Measurements from ENCODE around the gene SLF2.
A peak's percentile ranks its signal among the peaks of the same experiment; 100 is the strongest.

Gene SLF2, protein sequence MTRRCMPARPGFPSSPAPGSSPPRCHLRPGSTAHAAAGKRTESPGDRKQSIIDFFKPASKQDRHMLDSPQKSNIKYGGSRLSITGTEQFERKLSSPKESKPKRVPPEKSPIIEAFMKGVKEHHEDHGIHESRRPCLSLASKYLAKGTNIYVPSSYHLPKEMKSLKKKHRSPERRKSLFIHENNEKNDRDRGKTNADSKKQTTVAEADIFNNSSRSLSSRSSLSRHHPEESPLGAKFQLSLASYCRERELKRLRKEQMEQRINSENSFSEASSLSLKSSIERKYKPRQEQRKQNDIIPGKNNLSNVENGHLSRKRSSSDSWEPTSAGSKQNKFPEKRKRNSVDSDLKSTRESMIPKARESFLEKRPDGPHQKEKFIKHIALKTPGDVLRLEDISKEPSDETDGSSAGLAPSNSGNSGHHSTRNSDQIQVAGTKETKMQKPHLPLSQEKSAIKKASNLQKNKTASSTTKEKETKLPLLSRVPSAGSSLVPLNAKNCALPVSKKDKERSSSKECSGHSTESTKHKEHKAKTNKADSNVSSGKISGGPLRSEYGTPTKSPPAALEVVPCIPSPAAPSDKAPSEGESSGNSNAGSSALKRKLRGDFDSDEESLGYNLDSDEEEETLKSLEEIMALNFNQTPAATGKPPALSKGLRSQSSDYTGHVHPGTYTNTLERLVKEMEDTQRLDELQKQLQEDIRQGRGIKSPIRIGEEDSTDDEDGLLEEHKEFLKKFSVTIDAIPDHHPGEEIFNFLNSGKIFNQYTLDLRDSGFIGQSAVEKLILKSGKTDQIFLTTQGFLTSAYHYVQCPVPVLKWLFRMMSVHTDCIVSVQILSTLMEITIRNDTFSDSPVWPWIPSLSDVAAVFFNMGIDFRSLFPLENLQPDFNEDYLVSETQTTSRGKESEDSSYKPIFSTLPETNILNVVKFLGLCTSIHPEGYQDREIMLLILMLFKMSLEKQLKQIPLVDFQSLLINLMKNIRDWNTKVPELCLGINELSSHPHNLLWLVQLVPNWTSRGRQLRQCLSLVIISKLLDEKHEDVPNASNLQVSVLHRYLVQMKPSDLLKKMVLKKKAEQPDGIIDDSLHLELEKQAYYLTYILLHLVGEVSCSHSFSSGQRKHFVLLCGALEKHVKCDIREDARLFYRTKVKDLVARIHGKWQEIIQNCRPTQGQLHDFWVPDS

DNA sequence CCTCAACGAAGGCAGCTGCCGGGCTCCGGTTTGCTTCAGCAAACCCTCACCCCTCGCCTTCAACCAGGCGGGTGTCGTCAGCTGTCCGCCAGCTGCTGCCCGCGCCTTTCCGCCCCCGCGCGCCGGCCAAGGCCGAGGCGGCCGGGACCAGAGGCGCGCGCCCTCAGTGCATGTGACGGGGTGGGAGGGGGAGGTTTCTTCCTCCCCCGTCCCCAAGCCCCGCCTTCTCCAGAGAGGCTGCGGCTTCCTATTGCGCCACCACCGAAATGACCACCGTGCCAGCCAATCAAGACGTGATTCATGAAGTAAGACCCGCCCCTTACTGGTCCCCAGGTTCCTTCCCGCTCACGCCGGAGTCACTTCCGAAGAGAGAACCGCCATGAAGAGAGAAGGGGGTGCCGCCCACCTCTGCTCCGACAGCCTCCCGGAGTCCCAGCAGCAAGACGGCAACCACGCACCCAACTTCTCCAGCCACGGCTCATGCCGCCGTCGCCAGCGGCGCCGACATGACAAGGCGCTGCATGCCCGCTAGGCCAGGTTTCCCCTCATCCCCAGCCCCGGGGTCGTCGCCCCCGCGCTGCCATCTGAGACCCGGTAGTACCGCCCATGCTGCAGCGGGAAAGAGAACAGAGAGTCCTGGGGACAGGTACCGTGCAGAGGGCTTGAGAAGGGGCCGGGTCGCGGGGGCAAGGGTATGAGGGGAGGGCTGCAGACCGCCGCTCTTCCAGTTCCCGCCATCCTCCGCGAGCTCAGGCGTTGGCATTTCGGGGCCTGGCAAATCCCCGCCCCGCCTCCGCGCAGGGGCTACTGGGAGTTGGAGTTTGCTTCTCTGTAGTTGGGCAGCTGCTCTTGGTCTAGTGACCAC, at the start of gene SLF2:
TSS of gene SLF2 (plus strand) at position 359 of the 865 bp plus-strand sequence. CDS start at position 507, 148 bp downstream.
- H3K36me3 ChIP-seq (ENCODE audit: control insufficient read depth, insufficient read depth, low read length), result peaks cover 6% of the 10 kb centered on the region

DNA sequence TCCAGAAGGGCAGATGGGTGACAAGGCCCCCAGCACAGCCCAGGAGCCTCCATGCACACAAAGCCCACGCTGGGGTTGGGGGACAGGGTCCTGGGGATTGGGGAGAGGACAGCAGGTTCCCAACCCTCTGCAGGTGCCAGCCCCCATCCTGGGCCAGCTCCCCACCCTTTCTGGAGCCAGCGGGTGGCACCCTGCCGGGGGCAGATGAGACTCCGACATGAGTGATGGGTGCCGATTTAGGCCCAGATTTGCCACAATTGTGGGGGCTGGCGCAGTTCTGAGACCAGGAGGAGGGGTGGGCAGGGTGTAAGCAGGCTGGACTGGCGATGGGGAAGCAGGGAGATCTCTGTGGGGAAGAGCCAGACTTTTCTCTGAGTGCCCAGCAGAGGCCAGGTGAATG, 49.3 kb upstream of the SLF2 start:
- H3K36me3 ChIP-seq (ENCODE audit: control insufficient read depth, insufficient read depth, low read length), result no peaks in the 10 kb centered on the region
- H3K4me3 ChIP-seq (replicated peaks; ENCODE audit: low read depth, low read length), result no peak overlapping the region
- TF ChIP-seq, protein P1, sequence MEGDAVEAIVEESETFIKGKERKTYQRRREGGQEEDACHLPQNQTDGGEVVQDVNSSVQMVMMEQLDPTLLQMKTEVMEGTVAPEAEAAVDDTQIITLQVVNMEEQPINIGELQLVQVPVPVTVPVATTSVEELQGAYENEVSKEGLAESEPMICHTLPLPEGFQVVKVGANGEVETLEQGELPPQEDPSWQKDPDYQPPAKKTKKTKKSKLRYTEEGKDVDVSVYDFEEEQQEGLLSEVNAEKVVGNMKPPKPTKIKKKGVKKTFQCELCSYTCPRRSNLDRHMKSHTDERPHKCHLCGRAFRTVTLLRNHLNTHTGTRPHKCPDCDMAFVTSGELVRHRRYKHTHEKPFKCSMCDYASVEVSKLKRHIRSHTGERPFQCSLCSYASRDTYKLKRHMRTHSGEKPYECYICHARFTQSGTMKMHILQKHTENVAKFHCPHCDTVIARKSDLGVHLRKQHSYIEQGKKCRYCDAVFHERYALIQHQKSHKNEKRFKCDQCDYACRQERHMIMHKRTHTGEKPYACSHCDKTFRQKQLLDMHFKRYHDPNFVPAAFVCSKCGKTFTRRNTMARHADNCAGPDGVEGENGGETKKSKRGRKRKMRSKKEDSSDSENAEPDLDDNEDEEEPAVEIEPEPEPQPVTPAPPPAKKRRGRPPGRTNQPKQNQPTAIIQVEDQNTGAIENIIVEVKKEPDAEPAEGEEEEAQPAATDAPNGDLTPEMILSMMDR (IDR thresholded peaks at IDR 0.05; ENCODE audit: insufficient read depth, low read length, poor library complexity, severe bottlenecking), result no peak
- no peak for DNase-seq (ENCODE audit: extremely low read depth, insufficient read length)
- no peaks in the 10 kb centered on the region; the same call in 1 of the 2 replicates for H3K27me3 ChIP-seq (replicated peaks; ENCODE audit: control insufficient read depth, insufficient read depth, low read length)

More for the DNA sequence above, at the start of gene SLF2:
- TF ChIP-seq, protein P1 (IDR thresholded peaks at IDR 0.05; ENCODE audit: insufficient read depth, low read length, poor library complexity, severe bottlenecking), result no peak
- H3K4me3 ChIP-seq (replicated peaks; ENCODE audit: low read depth, low read length), result peak within 1 kb of the TSS; percentile 99
- H3K27me3 ChIP-seq (replicated peaks; ENCODE audit: control insufficient read depth, insufficient read depth, low read length), result no peaks in the 10 kb centered on the region
- peak; percentile 92 for DNase-seq (ENCODE audit: extremely low read depth, insufficient read length)

DNA sequence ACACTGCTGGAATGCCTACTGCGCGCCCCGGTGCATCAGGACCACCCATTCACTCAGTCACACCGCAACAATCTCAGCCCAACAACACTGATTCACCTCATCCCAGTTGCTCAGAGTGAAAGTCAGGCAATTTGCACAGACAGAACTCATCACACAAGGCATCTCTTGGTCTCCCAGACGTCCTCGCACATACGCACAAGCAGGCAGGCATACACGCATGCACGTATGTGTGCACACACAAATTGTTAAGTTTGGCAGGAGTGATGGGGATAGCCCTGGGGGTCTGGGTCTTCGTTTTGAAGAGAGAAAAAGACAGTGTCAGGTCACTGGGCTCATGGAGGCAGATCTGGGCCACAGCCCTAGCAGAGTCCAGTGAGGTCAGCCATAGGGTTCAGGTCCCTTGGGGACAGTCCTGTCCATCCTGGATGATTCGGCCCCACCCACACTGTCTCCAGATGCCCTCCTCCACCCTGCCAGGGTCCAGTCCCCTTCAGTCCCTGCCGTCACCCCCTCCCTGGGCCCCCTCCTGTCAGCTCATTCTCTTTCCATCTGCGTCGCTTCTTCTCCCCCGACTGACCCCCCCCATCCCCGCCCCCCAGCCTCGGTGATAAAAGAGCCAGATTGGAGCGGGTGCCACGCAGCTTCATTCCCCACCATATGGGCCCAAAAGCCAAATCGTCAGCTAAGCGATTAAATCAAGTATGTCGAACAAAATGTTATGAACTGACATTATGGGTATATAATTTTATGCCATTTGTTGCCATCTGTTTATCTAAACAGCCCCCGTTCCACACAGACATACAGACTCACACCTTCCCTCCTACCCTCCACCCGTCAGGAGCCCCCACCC, 48.5 kb upstream of the SLF2 start:
- TF ChIP-seq, protein P1 (IDR thresholded peaks at IDR 0.05; ENCODE audit: insufficient read depth, low read length, poor library complexity, severe bottlenecking), result no peak
- Histone ChIP-seq H3K4me3 (replicated peaks; ENCODE audit: low read depth, low read length) (no peak overlapping the region), H3K27me3 (replicated peaks; ENCODE audit: control insufficient read depth, insufficient read depth, low read length) (no peaks in the 10 kb centered on the region; the same call in 1 of the 2 replicates), H3K36me3 (ENCODE audit: control insufficient read depth, insufficient read depth, low read length) (no peaks in the 10 kb centered on the region)
- DNase-seq (ENCODE audit: extremely low read depth, insufficient read length), result no peak

DNA sequence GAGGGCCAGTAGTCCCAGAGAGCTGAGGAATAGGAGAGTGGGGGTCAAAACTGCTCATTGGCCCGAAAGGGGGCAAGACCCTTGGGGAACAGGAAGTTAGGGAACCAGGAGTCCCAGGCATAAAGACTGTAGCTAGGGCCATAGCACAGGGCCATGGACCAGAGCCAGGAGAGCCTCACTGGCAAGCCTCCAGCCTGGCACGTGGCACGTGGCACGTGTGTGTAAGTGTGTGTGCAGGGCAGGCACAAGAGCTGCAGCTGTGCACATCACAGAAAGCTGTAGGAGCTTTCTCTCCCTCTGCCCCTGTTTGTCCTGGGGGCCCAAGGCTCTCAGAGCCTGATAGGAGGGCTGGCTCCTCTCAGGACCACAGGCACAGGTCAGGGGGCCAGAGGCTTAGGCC, 47.8 kb upstream of the SLF2 start:
- H3K36me3 ChIP-seq (ENCODE audit: control insufficient read depth, insufficient read depth, low read length), result no peaks in the 10 kb centered on the region
- DNase-seq (ENCODE audit: extremely low read depth, insufficient read length), result no peak
- TF ChIP-seq, protein P1 (IDR thresholded peaks at IDR 0.05; ENCODE audit: insufficient read depth, low read length, poor library complexity, severe bottlenecking), result no peak
- H3K27me3 ChIP-seq (replicated peaks; ENCODE audit: control insufficient read depth, insufficient read depth, low read length), result no peaks in the 10 kb centered on the region; the same call in 1 of the 2 replicates
- no peak overlapping the region for H3K4me3 ChIP-seq (replicated peaks; ENCODE audit: low read depth, low read length)

Data from GM06990 (cell line).